Astrocyte of the cerebellum (primary cell): ENCODE results near the gene FZD10.

Experiments
- DNase-seq: peaks from one replicate; pipeline ENCODE4 v3.0.0-alpha.2; 2011; ENCODE audit warnings: low read depth
- H3K4me3 ChIP-seq: 2 replicates; pipeline ENCODE4 v1.5.1; 2011; ENCODE audit warnings: mild to moderate bottlenecking, low read depth, low read length, moderate library complexity
- CTCF ChIP-seq: IDR thresholded peaks from 2 replicates; pipeline ENCODE4 v1.5.1; 2012; ENCODE audit warnings: low read length, low read depth, moderate library complexity, mild to moderate bottlenecking; ENCODE audit errors: missing control alignments
- in situ Hi-C: cut with HindIII; loops from 2 replicates; pipeline ENCODE4 v1.10.0; 2017; ENCODE audit warnings: low sequenced_read_pairs

FZD10 gene

GRCh38 chr12:130195776-130196175, 33.5 kb downstream of the FZD10 start:
- DNase-seq, result no peak
- H3K4me3 ChIP-seq, result no peak overlapping the region
- TF ChIP-seq CTCF, result no peak
- in situ Hi-C loops, result no loop called here

GRCh38 chr12:130196827-130197226, 34.6 kb downstream of the FZD10 start:
- no peak for DNase-seq
- H3K4me3 ChIP-seq, result no peak overlapping the region
- no peak for TF ChIP-seq CTCF
- in situ Hi-C loops, result no loop called here

- in situ Hi-C loops, result no loop called here
- no peak for TF ChIP-seq CTCF
- DNase-seq, result no peak
- no peak overlapping the region for H3K4me3 ChIP-seq
These were observed 35.9 kb downstream of the FZD10 start for GRCh38 chr12:130198026-130198662.

DNA sequence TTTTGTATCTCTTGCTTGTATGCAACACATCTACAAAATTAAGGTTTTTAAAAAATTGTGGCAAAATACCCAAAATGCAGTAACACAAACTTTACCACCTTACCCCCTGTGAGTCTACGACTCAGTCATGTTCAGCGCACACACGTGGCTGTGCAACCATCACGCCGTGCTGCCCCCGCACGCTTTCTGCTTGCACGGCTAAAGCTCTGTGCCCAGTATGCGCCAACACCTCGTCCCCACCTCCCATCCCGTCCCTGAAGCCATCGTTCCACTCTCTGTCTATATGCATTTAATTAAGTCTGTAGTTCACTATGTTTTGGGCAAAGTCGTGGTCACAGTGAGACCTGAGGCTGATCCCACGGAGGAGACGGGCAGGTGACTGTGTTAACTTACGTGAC, 36.4 kb downstream of the FZD10 start:
- in situ Hi-C loops, result no loop called here
- no peak for TF ChIP-seq CTCF
- DNase-seq, result no peak
- no peak overlapping the region for H3K4me3 ChIP-seq

DNA sequence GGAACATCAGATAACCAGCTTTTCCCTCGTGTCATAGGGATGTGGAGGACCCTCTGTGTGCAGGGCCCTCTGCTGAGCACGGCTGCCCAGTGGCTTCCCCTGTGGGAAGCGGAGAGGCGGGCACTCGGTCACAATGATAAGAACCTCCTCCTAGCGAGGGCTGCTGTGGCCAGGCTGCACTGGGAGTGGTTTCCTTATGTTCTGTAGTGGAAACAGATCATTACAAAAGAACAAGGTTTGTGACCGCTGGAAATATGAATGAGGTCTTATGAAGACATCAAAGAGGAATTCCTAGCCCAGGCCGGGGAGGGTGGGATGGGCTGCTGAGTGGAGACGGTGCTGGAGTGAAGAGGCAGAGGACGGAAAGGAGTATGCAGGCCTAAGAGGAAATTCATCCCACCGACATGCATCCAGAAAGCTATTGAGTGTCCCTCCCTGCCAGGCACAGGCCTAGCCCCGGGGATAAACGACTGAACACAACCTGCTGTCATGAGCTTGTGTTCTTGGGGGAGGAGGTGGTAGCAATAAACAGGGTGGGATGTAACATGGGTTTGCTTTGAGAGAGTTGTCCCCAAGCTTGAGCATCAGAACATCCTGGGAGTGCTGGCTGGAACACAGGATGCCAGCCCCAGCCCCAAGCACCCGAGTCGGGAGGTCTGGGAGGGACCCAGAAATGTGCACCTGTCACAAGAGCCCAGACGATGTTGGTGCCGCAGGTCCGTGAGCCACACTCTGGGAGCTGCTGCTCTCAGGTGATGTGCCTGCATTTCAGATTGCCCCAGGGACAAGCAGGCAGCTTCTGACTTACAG, 37.5 kb downstream of the FZD10 start:
- in situ Hi-C loops, result no loop called here
- no peak for DNase-seq
- TF ChIP-seq CTCF, result no peak

GRCh38 chr12:130200445-130200844, 38.2 kb downstream of the FZD10 start:
- H3K4me3 ChIP-seq, result no peak overlapping the region
- in situ Hi-C loops, result no loop called here
- DNase-seq, result no peak
- TF ChIP-seq CTCF, result no peak

More for the DNA sequence above, 37.5 kb downstream of the FZD10 start:
- H3K4me3 ChIP-seq, result no peak overlapping the region
